ENCODE data around the gene PEX10. TPM values are rescaled to one million over a fixed set of nuclear protein-coding genes. Genes with fewer than 3 reads are reported as not detected.

PEX10 gene
- total RNA-seq, 1 donor, result 34.7 TPM

GRCh38 chr1:2432441-2432844 lies 20.1 kb upstream of the PEX10 start:
- no peaks in the 10 kb centered on the region for H4K20me1 ChIP-seq (ENCODE audit: insufficient read depth, low read length)
- H3K4me3 ChIP-seq (ENCODE audit: insufficient read depth, low read length), result no peak overlapping the region
- H3K27me3 ChIP-seq (ENCODE audit: insufficient read depth, low read length), result peaks cover 25% of the 10 kb centered on the region
- no peak overlapping the region for H3K27ac ChIP-seq (ENCODE audit: low read depth, low read length)
- no peak for DNase-seq (ENCODE audit: insufficient read length, low spot score, missing footprints)
- H2AFZ ChIP-seq (ENCODE audit: low read length), result no peak overlapping the region
- H3K9me3 ChIP-seq (ENCODE audit: low read depth, low read length), result no peaks in the 10 kb centered on the region
- H3K79me2 ChIP-seq (ENCODE audit: insufficient read depth, low read length), result no peaks in the 10 kb centered on the region
- H3K4me2 ChIP-seq (ENCODE audit: insufficient read depth, low read length), result no peak overlapping the region
- no peaks in the 10 kb centered on the region for H3K36me3 ChIP-seq (ENCODE audit: insufficient read depth, low read length)
- H3K4me1 ChIP-seq (ENCODE audit: insufficient read depth, low read length), result no peaks in the 10 kb centered on the region
- TF ChIP-seq, protein P1, sequence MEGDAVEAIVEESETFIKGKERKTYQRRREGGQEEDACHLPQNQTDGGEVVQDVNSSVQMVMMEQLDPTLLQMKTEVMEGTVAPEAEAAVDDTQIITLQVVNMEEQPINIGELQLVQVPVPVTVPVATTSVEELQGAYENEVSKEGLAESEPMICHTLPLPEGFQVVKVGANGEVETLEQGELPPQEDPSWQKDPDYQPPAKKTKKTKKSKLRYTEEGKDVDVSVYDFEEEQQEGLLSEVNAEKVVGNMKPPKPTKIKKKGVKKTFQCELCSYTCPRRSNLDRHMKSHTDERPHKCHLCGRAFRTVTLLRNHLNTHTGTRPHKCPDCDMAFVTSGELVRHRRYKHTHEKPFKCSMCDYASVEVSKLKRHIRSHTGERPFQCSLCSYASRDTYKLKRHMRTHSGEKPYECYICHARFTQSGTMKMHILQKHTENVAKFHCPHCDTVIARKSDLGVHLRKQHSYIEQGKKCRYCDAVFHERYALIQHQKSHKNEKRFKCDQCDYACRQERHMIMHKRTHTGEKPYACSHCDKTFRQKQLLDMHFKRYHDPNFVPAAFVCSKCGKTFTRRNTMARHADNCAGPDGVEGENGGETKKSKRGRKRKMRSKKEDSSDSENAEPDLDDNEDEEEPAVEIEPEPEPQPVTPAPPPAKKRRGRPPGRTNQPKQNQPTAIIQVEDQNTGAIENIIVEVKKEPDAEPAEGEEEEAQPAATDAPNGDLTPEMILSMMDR (IDR thresholded peaks at IDR 0.05; ENCODE audit: extremely low read depth, low read depth, low read length), result no peak

GRCh38 chr1:2431518-2431917 lies 19.2 kb upstream of the PEX10 start:
- H3K27me3 ChIP-seq (ENCODE audit: insufficient read depth, low read length), result peaks cover 25% of the 10 kb centered on the region
- DNase-seq (ENCODE audit: insufficient read length, low spot score, missing footprints), result no peak
- no peaks in the 10 kb centered on the region for H3K9me3 ChIP-seq (ENCODE audit: low read depth, low read length)
- no peaks in the 10 kb centered on the region for H4K20me1 ChIP-seq (ENCODE audit: insufficient read depth, low read length)
- H3K4me3 ChIP-seq (ENCODE audit: insufficient read depth, low read length), result no peak overlapping the region
- TF ChIP-seq, protein P1 (IDR thresholded peaks at IDR 0.05; ENCODE audit: extremely low read depth, low read depth, low read length), result no peak
- no peak overlapping the region for H3K27ac ChIP-seq (ENCODE audit: low read depth, low read length)
- H3K4me2 ChIP-seq (ENCODE audit: insufficient read depth, low read length), result no peak overlapping the region
- H3K79me2 ChIP-seq (ENCODE audit: insufficient read depth, low read length), result no peaks in the 10 kb centered on the region
- H3K4me1 ChIP-seq (ENCODE audit: insufficient read depth, low read length), result no peaks in the 10 kb centered on the region
- H3K36me3 ChIP-seq (ENCODE audit: insufficient read depth, low read length), result no peaks in the 10 kb centered on the region
- H2AFZ ChIP-seq (ENCODE audit: low read length), result no peak overlapping the region

DNA sequence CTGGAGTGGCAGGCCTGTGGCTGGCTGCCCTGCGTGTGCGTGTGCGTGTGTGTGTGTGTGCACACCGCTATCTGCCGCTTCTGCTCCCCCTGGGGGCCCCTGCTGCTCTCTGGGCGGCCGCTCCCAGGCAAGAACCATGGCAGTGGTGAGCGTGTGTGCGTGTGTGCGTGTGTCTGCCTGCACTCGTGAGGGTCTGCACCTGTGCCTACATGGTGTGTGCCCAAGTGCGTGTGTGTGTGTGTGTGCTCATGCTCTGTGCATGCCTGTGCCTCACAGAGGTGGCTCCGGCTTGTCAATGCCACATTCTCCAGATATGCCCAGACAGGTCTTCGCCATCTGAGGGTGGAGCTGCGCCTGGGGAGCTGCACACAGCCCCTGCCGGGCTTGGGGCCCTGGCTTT lies 18.7 kb upstream of the PEX10 start:
- TF ChIP-seq, protein P1 (IDR thresholded peaks at IDR 0.05; ENCODE audit: extremely low read depth, low read depth, low read length), result no peak
- DNase-seq (ENCODE audit: insufficient read length, low spot score, missing footprints), result peak; percentile 84
- Histone ChIP-seq H3K36me3 (ENCODE audit: insufficient read depth, low read length) (no peaks in the 10 kb centered on the region), H3K79me2 (ENCODE audit: insufficient read depth, low read length) (no peaks in the 10 kb centered on the region), H3K27ac (ENCODE audit: low read depth, low read length) (no peak overlapping the region), H3K4me3 (ENCODE audit: insufficient read depth, low read length) (no peak overlapping the region), H4K20me1 (ENCODE audit: insufficient read depth, low read length) (no peaks in the 10 kb centered on the region), H2AFZ (ENCODE audit: low read length) (no peak overlapping the region), H3K27me3 (ENCODE audit: insufficient read depth, low read length) (peaks cover 27% of the 10 kb centered on the region), H3K4me1 (ENCODE audit: insufficient read depth, low read length) (no peaks in the 10 kb centered on the region), H3K4me2 (ENCODE audit: insufficient read depth, low read length) (no peak overlapping the region), H3K9me3 (ENCODE audit: low read depth, low read length) (no peaks in the 10 kb centered on the region)

- Histone ChIP-seq H3K4me2 (ENCODE audit: insufficient read depth, low read length) (no peak overlapping the region), H4K20me1 (ENCODE audit: insufficient read depth, low read length) (no peaks in the 10 kb centered on the region), H2AFZ (ENCODE audit: low read length) (no peak overlapping the region), H3K79me2 (ENCODE audit: insufficient read depth, low read length) (no peaks in the 10 kb centered on the region), H3K27ac (ENCODE audit: low read depth, low read length) (no peak overlapping the region), H3K9me3 (ENCODE audit: low read depth, low read length) (no peaks in the 10 kb centered on the region), H3K4me1 (ENCODE audit: insufficient read depth, low read length) (no peaks in the 10 kb centered on the region), H3K36me3 (ENCODE audit: insufficient read depth, low read length) (no peaks in the 10 kb centered on the region), H3K4me3 (ENCODE audit: insufficient read depth, low read length) (no peak overlapping the region), H3K27me3 (ENCODE audit: insufficient read depth, low read length) (peaks cover 29% of the 10 kb centered on the region)
- TF ChIP-seq, protein P1 (IDR thresholded peaks at IDR 0.05; ENCODE audit: extremely low read depth, low read depth, low read length), result no peak
- peak; percentile 90 for DNase-seq (ENCODE audit: insufficient read length, low spot score, missing footprints)
Measured at GRCh38 chr1:2430592-2430973, 18.2 kb upstream of the PEX10 start.
